Left ventricle myocardium inferior (tissue), 1 donor: ENCODE data around the gene KLHL40. TPM values are rescaled to one million over a fixed set of nuclear protein-coding genes. Genes with fewer than 3 reads are reported as not detected.

Experiments used
- DNase-seq: peaks from one replicate; pipeline ENCODE4 v3.0.0-alpha.2; 2020
- H3K27ac ChIP-seq: fragments of 200-600 bp; replicated peaks from 2 replicates; pipeline ENCODE4 v1.8.0; 2021
- H3K27me3 ChIP-seq: fragments of 200-600 bp; 2 replicates; pipeline ENCODE4 v1.8.0; 2021; ENCODE audit warnings: low read depth
- H3K36me3 ChIP-seq: fragments of 200-600 bp; 2 replicates; pipeline ENCODE4 v1.8.0; 2021
- H3K4me1 ChIP-seq: fragments of 200-600 bp; 2 replicates; pipeline ENCODE4 v1.8.0; 2021
- H3K4me3 ChIP-seq: fragments of 200-600 bp; 2 replicates; pipeline ENCODE4 v1.8.0; 2021; ENCODE audit warnings: mild to moderate bottlenecking, moderate library complexity
- H3K9me3 ChIP-seq: fragments of 200-600 bp; replicated peaks from 2 replicates; pipeline ENCODE4 v1.8.0; 2021
- intact Hi-C: fragments of 100-400 bp; cut with micrococcal nuclease; formaldehyde crosslinking; loops from one replicate; pipeline ENCODE4 v1.11.0; 2022
- total RNA-seq: library from RNA; stranded (reverse); fragmentation: NEBNext Ultra II Directional; extraction: Animal tissue kit (Norgen Biotek cat#: 25700); gene quantifications from one replicate; pipeline ENCODE4 v1.2.1, GENCODE V29; 2021
- TF ChIP-seq, protein P1 (sequence below): fragments of 200-600 bp; IDR thresholded peaks from 2 replicates; pipeline ENCODE4 v1.8.0; 2021; ENCODE audit warnings: antibody characterized with exemption, mild to moderate bottlenecking, borderline replicate concordance
- donor health status: DM: no; HTN: yes; CAD: no; lungs with severe emphysema.

Gene KLHL40
- total RNA-seq, 1 donor from 2014 or later: 0.22 TPM

DNA sequence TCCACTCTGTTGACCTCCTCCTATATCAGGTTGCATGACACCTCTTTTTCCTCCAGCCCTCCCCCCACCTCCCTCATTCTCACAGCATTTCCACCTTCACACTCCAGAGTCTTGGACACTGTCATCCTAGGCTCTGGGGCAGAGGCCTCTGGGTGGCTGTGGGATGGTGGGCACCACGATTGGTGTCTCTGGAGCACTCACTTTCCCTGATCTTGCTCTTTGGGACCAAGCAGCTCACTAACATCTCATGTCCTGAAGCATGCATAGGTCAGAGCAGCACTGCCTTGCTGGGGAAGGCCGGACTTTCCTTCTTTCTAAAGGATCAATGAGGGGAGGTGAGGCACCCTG lies 16.9 kb upstream of the KLHL40 start:
- DNase-seq: no peak
- H3K36me3 ChIP-seq: no peaks in the 10 kb centered on the region
- H3K4me1 ChIP-seq: peaks cover 42% of the 10 kb centered on the region
- H3K27me3 ChIP-seq: no peaks in the 10 kb centered on the region
- H3K27ac ChIP-seq: peak overlapping the region; percentile 81
- TF ChIP-seq, protein P1, sequence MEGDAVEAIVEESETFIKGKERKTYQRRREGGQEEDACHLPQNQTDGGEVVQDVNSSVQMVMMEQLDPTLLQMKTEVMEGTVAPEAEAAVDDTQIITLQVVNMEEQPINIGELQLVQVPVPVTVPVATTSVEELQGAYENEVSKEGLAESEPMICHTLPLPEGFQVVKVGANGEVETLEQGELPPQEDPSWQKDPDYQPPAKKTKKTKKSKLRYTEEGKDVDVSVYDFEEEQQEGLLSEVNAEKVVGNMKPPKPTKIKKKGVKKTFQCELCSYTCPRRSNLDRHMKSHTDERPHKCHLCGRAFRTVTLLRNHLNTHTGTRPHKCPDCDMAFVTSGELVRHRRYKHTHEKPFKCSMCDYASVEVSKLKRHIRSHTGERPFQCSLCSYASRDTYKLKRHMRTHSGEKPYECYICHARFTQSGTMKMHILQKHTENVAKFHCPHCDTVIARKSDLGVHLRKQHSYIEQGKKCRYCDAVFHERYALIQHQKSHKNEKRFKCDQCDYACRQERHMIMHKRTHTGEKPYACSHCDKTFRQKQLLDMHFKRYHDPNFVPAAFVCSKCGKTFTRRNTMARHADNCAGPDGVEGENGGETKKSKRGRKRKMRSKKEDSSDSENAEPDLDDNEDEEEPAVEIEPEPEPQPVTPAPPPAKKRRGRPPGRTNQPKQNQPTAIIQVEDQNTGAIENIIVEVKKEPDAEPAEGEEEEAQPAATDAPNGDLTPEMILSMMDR: no peak
- intact Hi-C loops: no loop called here
- H3K9me3 ChIP-seq: no peaks in the 10 kb centered on the region
- no peak overlapping the region for H3K4me3 ChIP-seq

DNA sequence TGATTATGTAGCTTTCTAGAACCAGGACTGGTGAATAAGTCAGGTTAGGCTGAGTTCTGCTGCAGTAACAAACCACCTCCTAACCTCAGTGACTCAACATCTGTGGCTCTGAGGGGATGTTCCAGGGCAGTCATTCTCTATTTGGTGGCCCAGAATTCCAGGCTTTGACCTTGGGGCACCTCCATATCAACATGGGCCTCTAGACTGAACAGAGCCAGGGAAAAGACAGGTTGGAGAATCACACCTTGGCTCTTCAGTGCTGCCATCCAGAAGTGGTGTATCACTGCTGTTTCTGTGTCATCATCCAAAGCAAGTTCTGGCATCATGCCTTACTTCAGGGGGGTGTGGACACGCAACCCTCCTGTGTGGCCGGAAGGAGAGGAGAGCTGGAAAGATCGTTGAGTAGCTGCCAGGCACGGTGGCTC lies 16.5 kb upstream of the KLHL40 start:
- Histone ChIP-seq H3K36me3 (no peaks in the 10 kb centered on the region), H3K4me3 (no peak overlapping the region), H3K4me1 (peaks cover 42% of the 10 kb centered on the region), H3K27me3 (no peaks in the 10 kb centered on the region), H3K27ac (no peak overlapping the region), H3K9me3 (no peaks in the 10 kb centered on the region)
- intact Hi-C loops: no loop called here
- no peak for DNase-seq
- TF ChIP-seq, protein P1: no peak

DNA sequence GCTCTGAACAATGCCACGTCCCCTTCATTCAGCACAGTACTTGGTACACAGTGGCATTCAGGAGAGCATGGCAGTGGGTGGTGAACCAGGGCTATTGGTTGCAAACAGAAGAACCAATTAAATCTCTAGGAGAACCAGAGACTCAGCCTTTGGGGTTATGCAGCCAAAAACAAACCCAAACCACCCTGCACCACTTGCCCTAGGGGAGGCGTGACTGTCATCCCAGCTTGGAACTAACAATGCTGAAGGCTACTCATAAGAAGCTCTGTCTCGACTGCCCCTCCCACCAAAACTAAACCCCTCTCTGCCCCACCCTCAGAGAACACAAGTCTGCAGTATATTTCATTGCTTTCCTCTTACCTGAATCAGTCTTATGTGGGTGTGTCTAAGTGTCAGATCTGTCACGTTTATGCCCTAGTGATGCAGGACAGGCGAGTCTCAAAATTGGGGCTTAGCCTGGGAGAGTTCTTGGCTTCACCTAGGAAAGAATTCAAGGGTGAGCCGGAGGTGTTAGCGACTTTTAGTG lies 15.2 kb upstream of the KLHL40 start:
- intact Hi-C loops: no loop called here
- no peak overlapping the region for H3K4me3 ChIP-seq
- no peaks in the 10 kb centered on the region for H3K36me3 ChIP-seq
- H3K27ac ChIP-seq: no peak overlapping the region
- H3K27me3 ChIP-seq: no peaks in the 10 kb centered on the region
- no peaks in the 10 kb centered on the region for H3K9me3 ChIP-seq
- peaks cover 35% of the 10 kb centered on the region for H3K4me1 ChIP-seq
- no peak for DNase-seq
- TF ChIP-seq, protein P1: no peak

DNA sequence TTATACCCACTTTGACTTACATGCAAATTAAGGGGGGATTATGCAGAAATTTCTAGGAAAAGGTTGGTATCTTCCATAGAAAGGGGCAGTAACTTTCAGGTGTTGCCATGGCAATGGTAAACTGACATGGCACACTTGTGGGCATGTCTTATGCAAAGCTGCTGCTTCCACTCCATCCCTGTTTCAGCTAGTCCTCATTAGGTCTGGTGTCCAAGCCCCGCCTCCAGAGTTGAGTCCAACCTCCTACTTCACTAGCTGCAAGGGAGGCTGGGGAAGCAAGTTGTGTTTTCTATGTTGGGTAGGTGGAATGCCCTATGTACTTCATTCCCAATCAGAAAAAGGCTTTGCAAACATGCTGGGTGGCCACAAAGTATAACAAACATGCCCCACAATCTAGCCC lies 14.7 kb upstream of the KLHL40 start:
- no peaks in the 10 kb centered on the region for H3K27me3 ChIP-seq
- intact Hi-C loops: no loop called here
- TF ChIP-seq, protein P1: no peak
- no peak overlapping the region for H3K27ac ChIP-seq
- H3K36me3 ChIP-seq: no peaks in the 10 kb centered on the region
- H3K4me1 ChIP-seq: peaks cover 30% of the 10 kb centered on the region
- DNase-seq: no peak
- peaks cover under 1% of the 10 kb centered on the region for H3K9me3 ChIP-seq
- H3K4me3 ChIP-seq: no peak overlapping the region

DNA sequence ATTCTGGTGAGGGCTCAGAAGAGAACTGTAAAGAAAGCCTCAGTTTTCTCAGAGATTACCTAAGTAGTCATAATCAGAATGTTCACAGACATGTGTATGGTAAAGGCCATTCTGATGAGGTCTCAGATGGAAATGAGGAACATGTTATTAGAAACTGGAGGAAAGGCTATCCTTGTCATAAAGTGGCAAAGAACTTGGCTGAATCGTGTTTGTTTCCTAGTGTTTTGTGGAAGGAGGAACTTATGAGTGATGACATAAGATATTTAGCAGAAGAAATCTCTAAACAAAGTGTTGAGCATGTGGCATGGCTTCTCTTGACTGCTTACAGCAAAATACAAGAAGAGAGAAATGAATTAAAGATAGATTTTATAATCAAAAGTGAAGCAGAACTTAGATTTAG lies 12.8 kb upstream of the KLHL40 start:
- Histone ChIP-seq H3K4me3 (no peak overlapping the region), H3K4me1 (peaks cover 11% of the 10 kb centered on the region), H3K27me3 (no peaks in the 10 kb centered on the region), H3K9me3 (peaks cover 12% of the 10 kb centered on the region), H3K36me3 (no peaks in the 10 kb centered on the region), H3K27ac (no peak overlapping the region)
- intact Hi-C loops: no loop called here
- no peak for DNase-seq
- TF ChIP-seq, protein P1: no peak
